Inferior parietal cortex (tissue), 1 donor: ENCODE results near the gene P2RX4.
"Not testable (repeated sequence)": the region's sequence is repeated elsewhere in the genome, so short reads cannot be mapped to it uniquely, and the experiment has no call there.

Source experiments
- DNase-seq: peaks from one replicate; pipeline ENCODE4 v3.0.0-alpha.2; 2016; ENCODE audit errors: extremely low spot score

The P2RX4 gene

DNA sequence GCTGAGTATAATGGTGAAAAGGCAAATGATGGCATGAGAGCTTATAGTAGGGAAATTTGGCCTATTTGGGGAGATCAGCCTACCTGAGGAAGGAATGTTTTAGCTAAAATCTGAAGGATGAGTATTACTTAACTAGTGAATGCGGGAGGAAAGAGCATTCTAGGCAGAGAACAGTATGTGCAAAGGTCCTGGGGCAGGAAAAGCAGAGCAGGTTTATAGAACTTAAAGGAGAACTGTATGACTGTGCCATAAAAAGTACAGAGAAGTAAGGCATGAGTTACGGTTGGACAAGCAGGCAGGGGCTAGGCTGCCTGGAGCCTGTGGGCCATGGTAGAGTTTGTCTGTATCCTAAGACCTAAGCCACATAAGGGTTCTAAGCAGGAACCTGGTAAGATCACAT, 21.7 kb upstream of the P2RX4 start:
- no peak for DNase-seq

DNA sequence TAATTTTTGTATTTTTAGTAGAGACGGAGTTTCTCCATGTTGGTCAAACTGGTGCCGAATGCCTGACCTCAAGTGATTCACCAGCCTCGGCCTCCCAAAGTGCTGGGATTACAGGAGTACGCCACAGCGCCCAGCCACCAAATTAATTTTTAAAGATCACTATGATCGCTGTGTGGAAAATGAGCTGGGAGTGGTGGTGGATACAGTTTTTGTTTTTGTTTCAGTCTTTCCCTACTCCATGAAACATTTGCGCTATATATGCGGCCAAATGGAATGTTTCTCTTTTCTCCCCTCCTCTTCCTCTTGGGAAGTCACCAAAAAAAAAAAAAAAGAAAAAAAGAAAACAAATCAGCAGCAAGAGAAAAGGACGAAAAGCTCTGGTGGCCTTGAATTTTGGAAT, 20.8 kb upstream of the P2RX4 start:
- DNase-seq: no peak

DNA sequence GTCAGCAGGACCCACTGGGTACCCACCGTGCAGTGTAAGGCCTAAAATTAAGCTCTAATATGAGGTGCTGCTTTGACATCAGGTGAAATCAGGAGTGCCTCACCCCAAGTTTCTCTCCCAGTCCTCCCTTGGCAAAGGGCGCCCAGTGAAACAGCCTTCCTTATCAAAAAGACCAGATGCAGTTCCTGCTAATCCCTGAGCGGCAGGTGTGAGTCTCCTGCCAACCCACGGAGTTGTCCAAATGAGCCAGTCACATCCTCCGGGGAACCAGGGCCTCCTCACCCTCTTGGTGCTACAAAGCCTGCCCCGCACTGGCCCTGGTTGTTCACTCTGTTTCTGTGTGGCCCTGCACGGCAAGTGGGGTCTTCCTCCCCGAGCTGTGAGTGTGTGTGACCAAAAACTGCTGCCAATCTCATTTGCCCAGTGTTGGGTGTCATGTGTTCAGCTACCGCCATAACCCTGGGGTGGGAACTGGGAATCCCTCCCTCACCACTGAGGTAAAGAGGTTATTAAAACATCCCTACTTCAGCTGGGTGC, 20.2 kb upstream of the P2RX4 start:
- DNase-seq: no peak

DNA sequence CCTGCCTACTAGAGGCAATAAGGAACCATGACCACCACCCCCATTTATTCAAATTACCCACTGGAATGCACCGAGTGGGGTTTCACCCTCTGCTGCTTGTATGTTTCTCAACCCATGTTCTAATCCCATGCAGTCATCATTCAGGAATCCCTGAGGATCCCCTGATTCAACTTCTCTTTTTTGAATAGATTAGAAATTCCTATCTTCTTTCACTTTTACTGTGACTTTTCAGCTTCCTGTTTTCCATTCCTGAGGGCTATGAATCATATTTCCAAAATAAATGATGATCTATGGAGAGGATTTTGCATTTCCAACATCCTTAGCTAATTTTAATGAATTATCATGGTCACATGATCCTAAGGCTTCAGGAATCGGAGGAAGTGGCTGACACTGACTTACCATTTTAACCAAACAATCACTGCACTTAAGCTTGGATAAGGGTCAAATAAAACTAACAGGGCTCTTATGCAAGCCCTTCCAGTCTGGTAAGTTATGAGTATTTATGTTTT, 19.4 kb upstream of the P2RX4 start:
- DNase-seq: no peak

DNA sequence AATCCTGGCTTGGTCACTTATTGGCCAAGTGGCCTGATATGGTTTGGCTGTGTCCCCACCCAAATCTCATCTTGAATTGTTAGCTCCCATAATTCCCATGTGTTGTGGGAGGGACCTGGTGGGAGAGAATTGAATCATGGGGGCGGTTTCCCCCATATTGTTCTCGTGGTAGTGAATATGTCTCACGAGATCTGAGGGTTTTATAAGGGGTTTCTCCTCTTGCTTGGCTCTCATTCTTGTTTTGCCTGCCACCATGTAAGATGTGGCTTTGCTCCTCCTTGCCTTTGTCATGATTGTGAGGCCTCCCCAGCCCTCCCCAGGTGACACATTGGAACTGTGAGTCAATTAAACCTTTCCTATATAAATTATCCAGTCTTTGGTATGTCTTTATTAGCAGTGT, 18.8 kb upstream of the P2RX4 start:
- no peak for DNase-seq

DNA sequence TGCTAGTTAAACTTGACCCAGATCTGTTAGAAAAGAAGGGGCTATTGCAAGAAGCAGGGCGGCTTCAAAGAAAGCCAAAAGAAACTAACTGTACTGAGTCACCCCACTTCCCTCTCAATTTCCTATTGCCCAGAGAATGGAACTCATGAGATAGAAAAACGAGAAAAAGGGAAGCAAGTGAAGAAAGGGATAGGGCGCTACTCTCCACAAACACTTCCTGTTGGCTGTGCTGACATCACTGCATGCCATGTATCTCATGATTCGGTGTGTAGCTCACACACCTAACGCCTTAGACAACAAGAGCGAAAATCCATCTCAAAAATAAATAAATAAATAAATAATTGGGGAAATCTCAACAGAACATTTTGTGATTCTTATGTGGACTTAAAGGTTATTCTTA, 13.0 kb upstream of the P2RX4 start:
- DNase-seq: no peak

DNA sequence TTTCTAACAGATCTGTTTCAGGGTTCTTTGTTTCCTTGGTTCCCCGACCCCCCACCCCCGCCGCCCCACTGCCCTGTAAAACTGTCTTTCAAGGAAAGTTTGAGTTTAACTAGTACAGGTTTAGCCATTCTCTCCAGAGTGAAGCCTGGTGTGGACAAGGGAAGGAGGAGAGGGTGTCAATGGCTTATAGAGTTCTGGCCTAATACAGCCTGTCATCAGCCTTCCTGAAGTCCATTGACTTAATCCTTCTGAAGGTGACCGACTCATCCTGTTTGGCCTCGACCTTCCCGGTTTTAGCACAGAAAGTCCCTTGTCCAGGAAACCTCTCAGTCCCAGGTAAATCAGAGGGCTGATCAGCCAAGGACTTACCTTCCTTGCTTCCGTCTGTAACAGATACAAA, 11.0 kb upstream of the P2RX4 start:
- DNase-seq: no peak

DNA sequence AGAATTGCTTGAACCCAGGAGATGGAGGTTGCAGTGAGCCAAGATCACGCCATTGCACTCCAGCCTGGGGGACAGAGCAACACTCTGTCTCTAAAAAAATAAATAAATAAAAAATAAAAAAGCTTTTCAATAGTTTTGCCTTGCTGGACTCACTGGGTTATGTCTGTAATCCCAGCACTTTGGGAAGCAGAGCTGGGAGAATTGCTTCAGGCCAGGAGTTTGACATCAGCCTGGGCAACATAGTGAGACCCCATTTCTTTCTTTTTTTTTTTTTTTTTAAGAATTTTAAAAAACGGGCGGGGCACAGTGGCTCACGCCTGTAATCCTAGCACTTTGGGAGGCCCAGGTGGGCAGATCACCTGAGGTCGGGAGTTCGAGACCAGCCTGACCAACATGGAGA, 8.8 kb upstream of the P2RX4 start:
- DNase-seq: not testable (repeated sequence)

DNA sequence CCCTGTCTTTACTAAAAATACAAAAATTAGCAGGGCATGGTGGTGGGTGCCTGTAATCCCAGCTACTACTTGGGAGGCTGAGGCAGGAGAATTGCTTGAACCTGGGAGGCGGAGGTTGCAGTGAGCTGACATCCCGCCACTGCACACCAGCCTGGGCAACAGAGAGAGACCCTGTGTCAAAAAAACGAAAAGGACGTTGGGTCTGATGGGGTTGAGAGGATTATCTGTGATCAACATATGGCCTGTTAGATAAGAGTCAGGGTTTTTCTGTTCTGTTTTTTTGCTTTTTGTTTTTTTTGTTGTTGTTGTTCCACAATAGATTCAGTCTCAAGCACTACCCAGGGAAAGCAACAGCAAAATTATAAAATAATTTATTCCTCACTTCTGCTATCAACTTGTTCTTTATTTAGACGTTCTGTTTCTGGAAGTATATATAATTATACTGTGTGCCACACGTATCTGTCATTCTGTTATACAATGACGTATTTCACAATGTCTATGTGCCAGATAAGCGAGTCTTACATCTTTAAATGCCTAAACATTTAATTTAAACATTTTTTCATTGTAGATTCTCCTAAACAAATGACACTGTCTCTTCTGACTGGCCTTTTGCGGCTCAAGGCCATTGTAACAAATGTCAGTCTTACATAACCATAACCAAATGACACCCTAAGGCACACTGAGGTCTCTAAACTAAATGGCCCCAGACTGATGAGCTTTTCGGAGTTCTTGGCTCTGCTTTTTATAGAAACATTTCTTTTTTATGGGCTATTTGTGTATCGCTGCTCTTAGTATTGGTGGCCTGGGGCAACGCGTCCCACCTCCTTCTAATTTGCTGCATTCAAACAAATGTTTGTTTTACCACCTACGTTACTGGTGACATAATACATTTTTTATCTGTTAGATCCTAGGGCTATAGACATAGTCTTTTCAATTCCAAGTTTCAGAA, 7.2 kb upstream of the P2RX4 start:
- DNase-seq: no peak

DNA sequence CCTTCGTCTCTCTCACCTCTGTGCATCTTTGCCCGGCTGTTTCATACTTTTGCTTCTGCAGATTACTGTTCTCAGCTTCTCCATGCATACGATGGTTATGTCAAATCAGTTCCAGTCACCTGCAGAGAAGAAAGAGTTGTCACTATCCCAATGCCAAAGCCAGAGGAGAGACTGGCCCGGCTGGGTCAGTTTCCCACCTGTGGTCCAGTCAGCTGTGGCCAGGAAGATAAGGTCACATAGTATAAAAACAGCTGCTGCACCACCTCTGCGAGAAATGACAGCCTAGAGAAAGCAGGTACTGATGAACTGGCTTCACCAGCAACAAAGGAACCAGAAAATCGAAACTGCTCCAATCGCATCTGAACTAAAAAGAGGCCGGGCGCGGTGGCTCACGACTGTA, 6.4 kb upstream of the P2RX4 start:
- DNase-seq: no peak

DNA sequence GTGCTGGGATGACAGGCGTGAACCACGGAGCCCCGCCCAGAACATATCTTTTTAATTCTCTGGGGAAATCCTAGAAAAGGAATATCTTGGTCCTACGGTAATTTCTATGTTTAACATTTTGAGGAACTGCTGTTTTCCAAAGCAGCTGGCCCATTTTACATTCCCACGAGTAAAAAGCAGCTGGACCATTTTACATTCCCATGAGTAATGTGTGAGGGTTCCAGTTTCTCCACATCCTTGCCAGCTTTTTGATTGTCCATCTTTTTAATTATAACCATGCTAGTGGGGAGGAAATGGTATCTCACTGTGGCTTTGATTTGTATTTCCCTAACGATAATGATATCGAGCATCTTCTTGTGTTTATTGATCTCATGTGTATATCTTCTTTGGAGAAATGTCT, 4.4 kb upstream of the P2RX4 start:
- DNase-seq: no peak

DNA sequence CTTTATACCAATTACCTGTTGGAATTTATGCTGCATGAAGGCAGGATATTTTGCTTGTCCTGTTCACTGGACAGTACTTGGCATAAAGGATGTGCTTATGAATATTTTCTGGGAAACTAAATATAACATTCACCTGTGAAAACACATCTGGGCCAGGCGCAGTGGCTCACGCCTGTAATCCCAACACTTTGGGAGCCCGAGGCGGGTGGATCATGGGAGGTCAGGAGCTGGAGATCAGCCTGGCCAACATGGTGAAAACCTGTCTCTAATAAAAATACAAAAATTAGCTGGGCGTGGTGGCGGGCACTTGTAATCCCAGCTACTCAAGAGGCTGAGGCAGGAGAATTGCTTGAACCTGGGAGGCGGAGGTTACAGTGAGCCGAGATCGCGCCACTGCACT, 1.4 kb upstream of the P2RX4 start:
- not testable (repeated sequence) for DNase-seq

DNA sequence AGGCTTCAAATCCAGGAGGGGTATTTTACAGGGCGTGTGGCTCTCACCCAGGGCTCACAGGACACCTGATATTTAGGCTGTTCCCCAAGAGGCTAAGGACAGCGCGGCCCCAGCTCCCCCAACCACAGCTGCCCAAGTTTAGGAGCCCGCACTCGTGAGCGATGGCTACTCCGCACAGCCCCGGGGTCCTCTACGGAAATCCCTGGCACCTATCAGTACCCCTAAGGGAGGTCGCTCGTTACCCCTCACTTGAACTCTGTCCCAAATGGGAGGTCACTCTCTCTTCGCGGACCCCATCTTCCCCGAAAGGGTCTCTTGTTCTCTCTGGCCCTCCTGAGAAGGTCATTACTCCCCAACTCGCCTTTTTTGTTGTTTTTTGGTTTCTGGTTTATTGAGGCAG, 708 bp upstream of the P2RX4 start:
- DNase-seq: no peak

DNA sequence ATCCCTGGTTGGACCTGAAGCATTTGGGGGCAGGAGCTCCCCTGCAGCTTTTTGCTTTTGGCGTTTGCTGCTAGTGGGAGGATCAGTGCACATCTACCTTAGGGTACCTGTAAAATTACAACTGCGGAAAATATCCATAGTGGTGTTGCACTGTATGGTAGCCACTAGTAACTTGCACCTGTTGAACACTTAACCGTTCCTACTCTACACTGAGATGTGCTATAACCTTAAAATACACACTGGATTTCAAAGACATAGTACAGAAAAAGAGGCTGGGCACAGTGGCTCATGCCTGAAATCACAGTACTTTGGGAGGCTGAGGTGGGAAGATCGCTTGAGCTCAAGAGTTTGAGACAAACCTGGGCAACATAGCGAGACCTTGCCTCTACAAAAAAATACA, 2.9 kb downstream of the P2RX4 start:
- no peak for DNase-seq

DNA sequence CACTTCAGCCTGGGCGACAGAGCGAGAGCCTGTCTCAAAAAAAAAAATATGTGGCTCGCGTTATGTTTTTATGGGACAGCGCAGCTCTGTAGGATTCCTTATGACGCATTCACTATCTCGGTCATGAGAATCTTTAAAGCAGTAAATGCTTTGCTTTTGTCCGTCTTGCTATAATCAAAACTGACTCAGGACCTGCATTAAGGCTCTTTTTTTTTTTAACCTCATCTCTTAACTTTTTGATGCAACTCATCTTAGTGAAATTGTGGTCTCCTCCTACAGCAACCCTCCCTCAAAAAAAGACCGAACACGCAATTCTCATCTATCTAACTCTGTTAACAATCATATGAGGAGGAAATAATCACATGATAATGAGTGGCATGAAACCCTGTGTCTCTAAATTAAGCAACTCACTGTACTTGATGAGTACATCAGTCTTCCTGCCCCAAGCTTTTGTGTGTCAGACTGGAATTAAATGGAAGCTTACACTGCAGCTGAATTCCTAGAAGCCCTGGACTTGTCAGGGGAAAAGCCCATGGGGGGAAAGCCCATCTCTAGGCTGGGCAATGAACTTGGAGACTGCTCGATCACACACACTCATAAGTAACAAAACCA, 4.3 kb downstream of the P2RX4 start:
- DNase-seq: no peak

DNA sequence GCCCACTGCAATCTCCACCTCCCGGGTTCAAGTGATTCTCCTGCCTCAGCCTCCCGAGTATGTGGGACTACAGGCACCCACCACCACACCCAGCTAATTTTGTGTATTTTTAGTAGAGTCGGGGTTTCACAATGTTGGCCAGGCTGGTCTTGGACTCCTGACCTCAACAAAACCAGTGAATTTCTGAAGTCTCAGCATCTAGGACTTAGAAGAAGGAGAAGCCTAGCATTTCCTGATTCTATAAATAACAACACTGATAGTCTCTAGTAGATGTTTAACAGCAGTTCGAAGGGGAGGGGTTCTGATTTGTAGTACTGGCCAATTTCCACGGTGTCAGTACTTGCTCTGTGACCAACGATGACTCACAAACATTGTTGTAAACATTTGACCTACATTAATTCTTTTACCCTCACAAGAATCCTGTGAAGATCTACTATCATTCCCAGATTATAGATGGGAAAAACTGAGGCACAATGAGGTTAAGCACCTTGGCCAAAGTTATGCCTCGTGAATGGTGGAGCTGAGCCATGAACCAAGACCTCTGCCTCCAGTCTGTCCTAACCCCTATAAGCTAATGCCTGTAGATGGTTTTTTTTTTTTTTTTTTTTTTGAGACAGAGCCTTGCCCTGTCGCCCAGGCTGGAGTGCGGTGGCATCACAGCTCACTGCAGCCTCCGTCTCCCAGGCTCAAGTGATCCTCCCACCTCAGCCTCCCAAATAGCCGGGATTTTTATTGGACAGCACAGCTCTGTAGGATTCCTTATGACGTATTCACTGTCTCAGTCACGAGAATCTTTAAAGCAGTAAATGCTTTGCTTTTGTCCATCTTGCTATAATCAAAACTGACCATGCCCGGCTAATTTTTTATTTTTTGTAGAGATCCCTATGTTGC, 5.2 kb downstream of the P2RX4 start:
- no peak for DNase-seq

DNA sequence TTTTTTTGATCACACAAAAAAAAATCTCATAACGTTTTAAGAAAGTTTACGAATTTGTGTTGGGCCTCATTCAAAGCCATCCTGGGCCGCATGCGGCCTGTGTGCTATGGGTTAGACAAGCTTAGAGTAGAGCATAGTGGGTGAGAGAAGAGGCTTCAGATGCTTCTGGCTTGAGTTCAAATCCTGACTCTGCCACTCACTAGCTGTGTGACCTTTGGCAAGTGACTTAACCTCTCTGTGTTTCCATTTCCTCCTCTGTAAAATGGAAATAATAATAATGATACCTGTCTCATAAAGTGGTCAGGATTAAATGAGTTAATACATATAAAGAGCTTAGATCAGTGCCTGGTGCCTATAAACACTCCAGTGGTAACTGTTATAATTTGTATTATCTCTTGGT, 6.2 kb downstream of the P2RX4 start:
- DNase-seq: no peak

DNA sequence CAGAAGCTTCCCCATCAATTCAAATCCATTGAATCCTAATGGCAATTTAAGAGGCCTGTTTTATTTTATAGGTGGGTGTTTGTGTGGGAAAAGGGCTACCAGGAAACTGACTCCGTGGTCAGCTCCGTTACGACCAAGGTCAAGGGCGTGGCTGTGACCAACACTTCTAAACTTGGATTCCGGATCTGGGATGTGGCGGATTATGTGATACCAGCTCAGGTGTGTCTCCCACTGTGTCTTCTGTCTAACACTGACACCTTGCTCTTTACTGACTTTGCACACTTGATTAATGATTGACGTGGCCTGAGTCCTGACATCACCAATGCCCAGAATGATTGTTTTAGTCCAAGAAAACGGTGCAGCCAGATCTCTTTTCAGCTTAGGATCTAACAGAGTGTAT, 7.1 kb downstream of the P2RX4 start:
- DNase-seq: no peak

DNA sequence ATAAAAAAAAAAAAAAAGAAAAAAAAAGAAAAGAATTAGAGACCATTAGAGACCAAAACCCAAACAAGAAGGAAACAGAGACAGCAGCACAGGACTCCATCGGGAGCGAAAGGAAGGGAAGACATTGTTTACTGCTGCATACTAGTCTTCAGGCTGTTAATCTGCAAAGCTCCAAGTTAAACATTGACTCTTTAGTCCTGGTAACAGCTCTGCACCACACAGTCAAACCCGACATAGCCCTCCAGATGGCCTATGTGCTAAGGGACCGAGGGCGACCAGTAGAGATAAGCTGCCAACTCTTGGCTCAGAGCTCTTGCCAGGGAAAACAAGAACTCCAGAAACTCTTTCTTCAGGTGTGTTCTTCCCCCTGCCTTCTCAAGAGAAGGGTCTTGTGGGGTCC, 7.8 kb downstream of the P2RX4 start:
- no peak for DNase-seq

DNA sequence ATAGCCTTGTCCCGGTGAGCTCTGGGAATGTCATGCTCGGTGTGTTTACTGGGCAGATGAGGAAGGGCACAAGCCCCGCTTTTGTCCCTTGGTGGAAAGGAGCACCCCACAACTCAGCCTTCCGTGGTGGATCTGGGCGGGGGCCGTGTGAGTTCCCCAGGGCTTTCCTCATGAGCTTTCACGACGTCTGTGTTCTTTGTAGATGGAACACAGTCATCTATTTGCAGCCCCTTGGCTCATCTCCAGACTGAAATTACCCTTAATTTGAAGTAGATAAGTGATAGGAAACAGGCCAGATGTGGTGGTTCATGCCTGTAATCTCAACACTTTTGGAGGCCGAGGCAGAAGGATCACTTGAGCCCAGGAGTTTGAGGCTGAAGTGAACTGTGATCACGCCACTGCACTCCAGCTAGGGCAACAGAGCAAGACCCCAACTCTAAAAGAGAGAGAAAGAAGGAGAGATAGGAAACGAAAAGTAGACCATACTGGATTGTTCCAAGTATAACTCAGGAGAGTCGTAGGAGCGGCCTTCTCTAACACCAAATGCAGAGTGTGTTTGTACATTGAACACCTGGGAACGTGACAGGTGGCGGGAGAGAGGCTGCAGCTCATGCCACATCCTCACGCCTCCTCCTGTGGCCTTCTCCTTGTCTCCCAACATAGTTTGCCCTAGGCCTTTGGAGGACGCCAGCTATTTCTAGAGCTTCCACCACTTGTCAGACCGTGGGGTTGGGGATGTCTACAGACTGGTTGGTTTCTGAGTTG, 8.8 kb downstream of the P2RX4 start:
- DNase-seq: no peak

DNA sequence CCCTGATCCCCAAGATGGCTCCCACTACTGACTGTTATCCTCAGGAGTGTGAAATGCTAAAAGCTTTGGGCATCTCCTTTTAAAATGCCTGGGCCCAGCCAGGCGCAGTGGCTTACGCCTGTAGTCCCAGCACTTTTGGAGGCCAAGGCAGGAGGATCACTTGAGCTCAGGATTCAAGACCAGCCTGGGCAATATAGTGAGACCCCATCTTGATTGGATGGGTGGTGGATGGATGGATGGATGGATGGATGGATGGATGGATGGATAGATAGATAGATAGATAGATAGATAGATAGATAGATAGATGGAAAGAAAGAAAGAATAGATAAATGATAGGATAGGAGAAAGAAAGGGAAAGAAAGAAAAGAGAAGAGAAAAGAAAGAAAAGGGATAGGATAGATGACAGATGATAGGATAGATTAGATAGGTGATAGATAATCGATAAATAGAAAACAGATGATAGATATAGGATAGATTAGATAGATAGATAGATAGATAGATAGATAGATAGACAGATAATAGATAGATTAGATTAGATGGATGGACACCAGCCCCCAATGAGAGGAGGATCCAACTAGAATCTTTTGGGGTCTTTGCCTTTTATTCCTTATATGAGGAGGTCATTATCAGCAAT, 9.5 kb downstream of the P2RX4 start:
- DNase-seq: no peak
